ENCODE results near the gene NDUFB3. TPM values are rescaled to one million over a fixed set of nuclear protein-coding genes. Genes with fewer than 3 reads are reported as not detected.
"Not testable (repeated sequence)": the region's sequence is repeated elsewhere in the genome, so short reads cannot be mapped to it uniquely, and the experiment has no call there.

NDUFB3 gene
- total RNA-seq, 2 donors from 2014 or later = 152 to 238 TPM

DNA sequence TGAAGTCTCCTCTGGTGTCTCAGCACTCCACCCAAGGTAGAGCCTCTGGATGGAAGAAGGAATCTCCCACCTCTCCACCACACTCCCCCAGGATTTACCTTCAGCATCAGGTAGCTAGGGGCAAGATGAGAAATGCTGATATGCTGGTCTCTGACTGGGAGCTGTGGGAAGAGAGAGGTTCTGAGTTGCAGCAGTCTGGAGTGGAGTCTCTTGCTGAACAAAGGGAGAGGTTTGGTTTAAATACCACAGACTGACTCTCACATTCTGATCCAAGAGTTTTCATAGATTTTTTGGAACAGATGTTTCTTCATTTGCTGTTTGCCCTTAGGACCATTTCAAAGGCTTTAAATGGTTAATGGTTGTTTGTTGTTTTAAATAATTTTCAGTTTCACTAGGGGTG, 43.0 kb downstream of the NDUFB3 start:
- Histone ChIP-seq H3K36me3 (peaks cover 6% of the 10 kb centered on the region), H3K9me3 (no peaks in the 10 kb centered on the region), H3K4me3 (no peak overlapping the region), H3K4me1 (peaks cover 0 to 7% of the 10 kb centered on the region in 2 donors), H3K27ac (peak overlapping the region; percentile 99 to 100), H3K27me3 (no peaks in the 10 kb centered on the region)
- DNase-seq (ENCODE audit: low spot score) = no peak
- TF ChIP-seq, protein P1, sequence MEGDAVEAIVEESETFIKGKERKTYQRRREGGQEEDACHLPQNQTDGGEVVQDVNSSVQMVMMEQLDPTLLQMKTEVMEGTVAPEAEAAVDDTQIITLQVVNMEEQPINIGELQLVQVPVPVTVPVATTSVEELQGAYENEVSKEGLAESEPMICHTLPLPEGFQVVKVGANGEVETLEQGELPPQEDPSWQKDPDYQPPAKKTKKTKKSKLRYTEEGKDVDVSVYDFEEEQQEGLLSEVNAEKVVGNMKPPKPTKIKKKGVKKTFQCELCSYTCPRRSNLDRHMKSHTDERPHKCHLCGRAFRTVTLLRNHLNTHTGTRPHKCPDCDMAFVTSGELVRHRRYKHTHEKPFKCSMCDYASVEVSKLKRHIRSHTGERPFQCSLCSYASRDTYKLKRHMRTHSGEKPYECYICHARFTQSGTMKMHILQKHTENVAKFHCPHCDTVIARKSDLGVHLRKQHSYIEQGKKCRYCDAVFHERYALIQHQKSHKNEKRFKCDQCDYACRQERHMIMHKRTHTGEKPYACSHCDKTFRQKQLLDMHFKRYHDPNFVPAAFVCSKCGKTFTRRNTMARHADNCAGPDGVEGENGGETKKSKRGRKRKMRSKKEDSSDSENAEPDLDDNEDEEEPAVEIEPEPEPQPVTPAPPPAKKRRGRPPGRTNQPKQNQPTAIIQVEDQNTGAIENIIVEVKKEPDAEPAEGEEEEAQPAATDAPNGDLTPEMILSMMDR (IDR thresholded peaks at IDR 0.05) = no peak

DNA sequence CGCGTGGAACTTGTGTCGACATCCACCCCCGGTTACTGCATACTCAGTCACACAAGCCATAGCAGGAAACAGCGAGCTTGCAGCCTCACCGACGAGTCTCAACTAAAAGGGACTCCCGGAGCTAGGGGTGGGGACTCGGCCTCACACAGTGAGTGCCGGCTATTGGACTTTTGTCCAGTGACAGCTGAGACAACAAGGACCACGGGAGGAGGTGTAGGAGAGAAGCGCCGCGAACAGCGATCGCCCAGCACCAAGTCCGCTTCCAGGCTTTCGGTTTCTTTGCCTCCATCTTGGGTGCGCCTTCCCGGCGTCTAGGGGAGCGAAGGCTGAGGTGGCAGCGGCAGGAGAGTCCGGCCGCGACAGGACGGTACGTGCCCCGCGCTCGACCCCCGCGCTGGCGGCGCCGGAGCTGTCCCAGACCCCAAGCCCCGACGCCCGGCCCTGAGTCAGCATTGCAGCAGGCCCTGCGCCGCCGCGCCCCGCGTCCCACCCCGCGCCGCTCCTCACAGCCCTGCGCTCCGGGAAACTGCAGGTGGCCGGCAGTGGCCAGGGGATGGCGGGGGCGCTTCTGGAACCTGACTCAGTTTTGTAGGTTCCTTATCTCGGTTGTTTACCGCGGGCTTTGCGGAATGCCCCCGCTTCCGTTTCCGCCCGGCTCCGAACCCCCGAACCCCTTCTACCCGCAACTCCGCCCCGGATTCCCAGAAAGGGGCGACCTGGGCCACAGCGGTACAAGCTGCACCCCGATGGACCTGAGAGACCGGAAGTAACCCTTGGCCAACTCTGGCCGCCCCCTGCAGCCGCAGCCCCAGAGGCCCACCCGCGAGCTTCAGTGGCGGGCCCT, 44.5 kb downstream of the NDUFB3 start, which contains the start of gene CFLAR:
TSS of gene CFLAR (plus strand) at position 50 of the 844 bp plus-strand sequence. CDS start 13,702 bp downstream, outside the sequence.
- H3K27ac ChIP-seq = peak within 1 kb of the TSS; percentile 99 to 100

DNA sequence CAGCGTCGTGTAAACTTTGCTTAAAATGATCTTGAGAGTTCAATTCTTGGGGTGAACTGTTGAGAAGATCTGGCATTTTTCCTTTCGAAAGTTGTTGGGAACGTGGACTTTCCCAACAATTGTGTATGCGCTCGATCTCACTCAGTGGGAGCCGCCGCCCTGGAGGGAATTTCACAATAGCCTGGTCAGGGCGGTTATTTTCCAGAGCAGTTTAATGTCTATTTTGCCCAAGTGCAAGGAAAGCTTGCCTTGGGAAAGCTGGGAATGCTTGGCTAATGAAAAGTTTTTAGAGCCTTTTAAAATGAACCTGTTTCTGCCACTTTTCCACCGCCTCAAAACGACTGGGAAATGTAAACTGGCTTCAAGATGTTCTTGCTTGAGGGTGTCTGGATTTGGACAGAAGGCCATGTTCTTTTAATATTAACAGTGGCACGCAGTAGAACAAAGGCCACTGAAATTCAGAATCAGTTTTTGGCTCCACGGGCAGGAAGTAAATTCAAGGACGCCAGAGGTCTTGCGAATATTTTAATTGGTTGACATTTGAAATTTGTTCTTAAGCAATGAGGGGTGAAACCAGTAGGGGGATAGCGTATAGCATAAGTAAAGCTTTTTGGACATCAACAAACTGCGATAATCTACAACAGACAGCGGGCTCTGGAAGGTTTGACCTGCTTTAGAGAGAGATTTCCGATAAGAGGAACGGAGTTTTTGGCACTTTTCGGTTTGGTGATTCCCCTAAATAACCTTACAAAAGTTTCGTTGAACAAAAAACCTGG, 45.3 kb downstream of the NDUFB3 start:
- peak; percentile 89 for DNase-seq (ENCODE audit: low spot score)
- H3K4me3 ChIP-seq = peak overlapping the region; percentile 79 to 96
- H3K36me3 ChIP-seq = peaks cover 6% of the 10 kb centered on the region
- H3K4me1 ChIP-seq = peaks cover 0 to 28% of the 10 kb centered on the region in 2 donors
- H3K27me3 ChIP-seq = no peaks in the 10 kb centered on the region
- H3K27ac ChIP-seq = peak overlapping the region; percentile 99 to 100
- TF ChIP-seq, protein P1 (IDR thresholded peaks at IDR 0.05) = peak in 1 of 2 donors; percentile 40
- H3K9me3 ChIP-seq = no peaks in the 10 kb centered on the region

More for the DNA sequence above, 44.5 kb downstream of the NDUFB3 start, which contains the start of gene CFLAR:
- DNase-seq (ENCODE audit: low spot score) = peak; percentile 83
- H3K27me3 ChIP-seq = no peaks in the 10 kb centered on the region
- peaks cover 6% of the 10 kb centered on the region for H3K36me3 ChIP-seq
- no peaks in the 10 kb centered on the region for H3K9me3 ChIP-seq
- peak within 1 kb of the TSS; percentile 79 to 96 for H3K4me3 ChIP-seq
- TF ChIP-seq, protein P1 (IDR thresholded peaks at IDR 0.05) = no peak
- H3K4me1 ChIP-seq = peaks cover 0 to 20% of the 10 kb centered on the region in 2 donors

DNA sequence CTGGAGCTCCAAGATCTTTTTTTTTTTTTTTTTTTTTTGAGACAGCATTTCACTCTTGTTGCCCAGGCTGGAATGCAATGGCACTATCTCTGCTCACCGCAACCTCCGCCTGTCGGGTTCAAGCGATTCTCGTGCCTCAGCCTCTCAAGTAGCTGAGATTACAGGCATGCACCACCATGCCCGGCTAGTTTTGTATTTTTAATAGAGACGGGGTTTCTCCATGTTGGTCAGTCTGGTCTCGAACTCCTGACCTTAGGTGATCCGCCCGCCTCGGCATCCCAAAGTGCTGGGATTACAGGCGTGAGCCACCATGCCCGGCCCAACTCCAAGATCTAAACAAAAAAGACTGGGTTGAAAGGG, 45.9 kb downstream of the NDUFB3 start:
- Histone ChIP-seq H3K4me3 (peak overlapping the region; percentile 79 to 96), H3K27ac (peak overlapping the region; percentile 99 to 100), H3K4me1 (peaks cover 0 to 33% of the 10 kb centered on the region in 2 donors)
- H3K27me3 ChIP-seq; H3K36me3 ChIP-seq; DNase-seq (ENCODE audit: low spot score); H3K9me3 ChIP-seq: not testable (repeated sequence)

DNA sequence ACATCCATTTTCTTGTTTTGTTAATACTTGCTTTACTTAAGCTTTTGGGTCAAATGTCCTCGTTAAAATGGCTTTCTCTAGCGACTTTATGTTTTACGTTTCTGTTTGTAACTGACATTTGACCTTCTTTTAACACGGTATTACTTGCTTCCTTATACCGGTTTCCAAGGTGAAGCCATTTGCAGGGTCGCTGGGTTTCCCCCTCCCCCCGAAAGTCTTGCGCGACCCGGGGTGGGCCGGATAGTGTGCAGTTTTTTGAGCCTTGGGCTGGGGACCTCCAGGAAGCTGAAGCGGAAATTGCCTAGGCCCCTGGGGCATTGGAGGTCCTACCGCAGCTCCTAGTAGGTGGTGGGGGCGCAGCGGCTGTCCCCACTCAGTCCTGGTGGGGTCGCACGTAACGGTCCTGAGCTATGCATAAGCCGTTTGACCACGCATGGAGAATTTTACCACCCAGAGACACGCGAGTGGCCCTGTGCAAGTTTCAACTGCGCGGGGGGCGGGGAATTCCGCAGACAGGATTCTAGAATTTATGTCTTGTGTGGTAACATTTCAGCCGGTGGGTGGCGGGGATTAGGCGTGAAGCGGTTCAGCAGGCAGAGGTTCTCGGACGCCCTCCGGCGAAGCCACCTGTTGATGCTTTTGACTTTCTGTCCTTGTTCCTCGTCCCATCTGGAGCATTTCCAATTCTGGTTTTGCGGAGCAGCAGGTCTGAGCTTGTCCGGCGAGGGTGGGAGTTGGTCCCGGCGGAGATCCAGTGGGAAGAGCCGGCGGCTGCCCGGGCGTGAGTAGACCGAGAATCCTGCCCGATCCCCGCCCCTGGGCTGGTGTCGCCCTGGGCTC, 46.5 kb downstream of the NDUFB3 start:
- H3K4me3 ChIP-seq = peak overlapping the region; percentile 79 to 96
- TF ChIP-seq, protein P1 (IDR thresholded peaks at IDR 0.05) = peak; percentile 25 to 68
- peak overlapping the region; percentile 99 to 100 for H3K27ac ChIP-seq
- no peaks in the 10 kb centered on the region for H3K27me3 ChIP-seq
- H3K4me1 ChIP-seq = peaks cover 0 to 40% of the 10 kb centered on the region in 2 donors
- H3K36me3 ChIP-seq = peaks cover 9% of the 10 kb centered on the region
- no peaks in the 10 kb centered on the region for H3K9me3 ChIP-seq
- peak; percentile 95 for DNase-seq (ENCODE audit: low spot score)

Measured in right atrium auricular region (tissue), 2 donors.